Spleen (tissue), 11 donors: ENCODE results near the gene PACRG. TPM values are rescaled to one million over a fixed set of nuclear protein-coding genes. Genes with fewer than 3 reads are reported as not detected.

ENCODE experiments used
- DNase-seq: peaks from one replicate; pipeline ENCODE4 v3.0.0-alpha.2; 2020
- H3K27ac ChIP-seq, 8 donors: fragments of 200-600 bp; sonication (generic) in 7 of 8; 1 replicate in 4 of 8; 2 replicates in 4 of 8; pipeline versions ENCODE4 v1.5.0 to v1.8.0; 2016 to 2021; ENCODE audit warnings: inconsistent platforms in 4 of 8, mild to moderate bottlenecking in 4 of 8, moderate library complexity in 1 of 8
- H3K27me3 ChIP-seq, 7 donors: fragments of 200-600 bp; sonication (generic) in 6 of 7; replicated peaks in 1 of 7; 1 replicate in 4 of 7; 2 replicates in 3 of 7; pipeline versions ENCODE4 v1.5.0 to v1.8.0; 2016 to 2021; ENCODE audit warnings: inconsistent platforms in 3 of 7, mild to moderate bottlenecking in 1 of 7
- H3K36me3 ChIP-seq, 6 donors: fragments of 200-600 bp; sonication (generic) in 5 of 6; 1 replicate in 4 of 6; 2 replicates in 2 of 6; pipeline versions ENCODE4 v1.5.0 to v1.8.0; 2016 to 2021; ENCODE audit warnings: inconsistent platforms in 2 of 6
- H3K4me1 ChIP-seq, 6 donors: fragments of 200-600 bp; sonication (generic) in 5 of 6; 1 replicate in 3 of 6; 2 replicates in 3 of 6; pipeline versions ENCODE4 v1.5.0 to v1.8.0; 2016 to 2021; ENCODE audit warnings: inconsistent platforms in 3 of 6
- H3K4me3 ChIP-seq, 8 donors: fragments of 200-600 bp; sonication (generic) in 7 of 8; 1 replicate in 4 of 8; 2 replicates in 4 of 8; pipeline versions ENCODE4 v1.5.0 to v1.8.0; 2016 to 2021; ENCODE audit warnings: inconsistent platforms in 4 of 8, mild to moderate bottlenecking in 4 of 8, moderate library complexity in 2 of 8
- H3K9me3 ChIP-seq, 8 donors: fragments of 200-600 bp; sonication (generic) in 7 of 8; 1 replicate in 4 of 8; 2 replicates in 4 of 8; pipeline versions ENCODE4 v1.5.0 to v1.8.0; 2016 to 2021; ENCODE audit warnings: inconsistent platforms in 4 of 8
- CTCF ChIP-seq, 11 experiments: fragments of 200-600 bp in 7 of 11; fragments of 450-650 bp in 4 of 11; sonication (generic) in 4 of 11; IDR thresholded peaks in 8 of 11; conservative IDR thresholded peaks in 3 of 11; 1 replicate in 7 of 11; 2 replicates in 4 of 11; pipeline versions ENCODE4 v1.4.0 to v1.8.0; 2016 to 2021; ENCODE audit warnings: antibody characterized with exemption in 11 of 11, inconsistent platforms in 4 of 11, mild to moderate bottlenecking in 1 of 11
- POLR2A ChIP-seq, 3 donors: fragments of 450-650 bp; IDR thresholded peaks; one replicate each; pipeline ENCODE4 v1.5.1; 2017; ENCODE audit warnings: antibody characterized with exemption in 3 of 3, mild to moderate bottlenecking in 1 of 3
- POLR2AphosphoS5 ChIP-seq, 3 donors: sonication (generic); formaldehyde crosslinking; IDR thresholded peaks; one replicate each; pipeline ENCODE4 v1.5.1; 2017; ENCODE audit warnings: antibody characterized with exemption in 3 of 3
- WGBS, 5 donors: extraction: QIAGEN DNeasy Blood & Tissue Kit in 3 of 5; methylation state at CpG; one replicate each; pipeline versions ENCODE4 v1.1.5 to v1.1.7; 2013 to 2018; 5-methylcytosine and 5-hydroxymethylcytosine counted together
- intact Hi-C: fragments of 100-400 bp; cut with DNase I; formaldehyde crosslinking; loops from one replicate; pipeline ENCODE4 v1.15.0; 2023; ENCODE audit warnings: low total_unique reads
- polyA plus RNA-seq, 3 donors: library from polyadenylated mRNA; stranded (reverse); fragments of 200-250 nt; gene quantifications; one replicate each; pipeline ENCODE4 v1.2.1, GENCODE V29; 2013
- total RNA-seq, 7 donors: library from RNA; depleted of rRNA in 3 of 7; stranded (reverse); fragments of >200 nt in 3 of 7; fragmentation: NEBNext Ultra II Directional in 4 of 7; extraction: Animal tissue kit (Norgen Biotek cat#: 25700) in 4 of 7; gene quantifications; one replicate each; pipeline versions ENCODE4 v1.1.0 to v1.2.1, GENCODE V29; 2016 to 2021
- donor health status: healthy with polysubstance abuse.
- donor health status: DM: no; HTN: no; CAD: no; lungs with moderate emphysema.
- donor health status: DM: no; HTN: no; CAD: no.
- donor health status: Bipolar disorder and iron deficiency.
- donor health status: healthy.
- donor health status: DM: no; HTN: no; CAD: no.
- donor health status: DM: yes; HTN: yes; CAD: no.

PACRG gene
- total and polyA plus RNA-seq, 10 donors: 0.32 to 2.0 (median 1.0) TPM; not detected in 5

- Histone ChIP-seq H3K9me3 (no peaks in the 10 kb centered on the region), H3K27ac (no peak overlapping the region), H3K4me1 (no peaks in the 10 kb centered on the region), H3K36me3 (no peaks in the 10 kb centered on the region), H3K4me3 (no peak overlapping the region), H3K27me3 (no peaks in the 10 kb centered on the region)
- TF ChIP-seq POLR2AphosphoS5 (IDR thresholded peaks at IDR 0.05): no peak
- 31 to 46% (median 35%) methylated on average over 3 of the region's 3 CpGs for WGBS, 5 donors
- DNase-seq: no peak
- intact Hi-C loops: no loop called here
Observed at GRCh38 chr6:162821102-162821501, 93.3 kb downstream of the PACRG start.

GRCh38 chr6:162825597-162825996 is 97.8 kb downstream of the PACRG start:
- no peak overlapping the region for H3K27ac ChIP-seq
- WGBS, 5 donors: 65 to 76% (median 71%) methylated on average over 6 of the region's 6 CpGs

GRCh38 chr6:162829013-162829742 is 101.4 kb downstream of the PACRG start:
- H3K36me3 ChIP-seq: no peaks in the 10 kb centered on the region
- H3K27me3 ChIP-seq: no peaks in the 10 kb centered on the region
- no peak overlapping the region for H3K27ac ChIP-seq
- no peak for DNase-seq
- TF ChIP-seq CTCF (IDR thresholded peaks at IDR 0.05 in 8 of 11, conservative IDR thresholded peaks at IDR 0.05 in 3 of 11) (no peak), POLR2A (IDR thresholded peaks at IDR 0.05) (no peak), POLR2AphosphoS5 (IDR thresholded peaks at IDR 0.05) (no peak)
- no peaks in the 10 kb centered on the region for H3K4me1 ChIP-seq
- H3K9me3 ChIP-seq: peaks cover 0 to 11% (median 4%) of the 10 kb centered on the region in 8 donors
- intact Hi-C loops: no loop called here
- H3K4me3 ChIP-seq: no peak overlapping the region
- WGBS, 5 donors: 74 to 85% (median 77%) methylated on average over 8 of the region's 8 CpGs

More at GRCh38 chr6:162825597-162825996, 97.8 kb downstream of the PACRG start:
- no peaks in the 10 kb centered on the region for H3K36me3 ChIP-seq
- no peak for DNase-seq
- no peaks in the 10 kb centered on the region for H3K4me1 ChIP-seq
- intact Hi-C loops: no loop called here
- H3K9me3 ChIP-seq: peaks cover 0 to 4% (median 0%) of the 10 kb centered on the region in 8 donors
- no peak overlapping the region for H3K4me3 ChIP-seq
- no peak for TF ChIP-seq POLR2AphosphoS5 (IDR thresholded peaks at IDR 0.05)
- TF ChIP-seq CTCF (IDR thresholded peaks at IDR 0.05 in 8 of 11, conservative IDR thresholded peaks at IDR 0.05 in 3 of 11): no peak
- no peak for TF ChIP-seq POLR2A (IDR thresholded peaks at IDR 0.05)
- H3K27me3 ChIP-seq: no peaks in the 10 kb centered on the region

GRCh38 chr6:162833776-162834175 is 106.0 kb downstream of the PACRG start:
- H3K27me3 ChIP-seq: no peaks in the 10 kb centered on the region
- no peak for DNase-seq
- H3K4me1 ChIP-seq: no peaks in the 10 kb centered on the region
- TF ChIP-seq CTCF (IDR thresholded peaks at IDR 0.05 in 8 of 11, conservative IDR thresholded peaks at IDR 0.05 in 3 of 11) (no peak), POLR2A (IDR thresholded peaks at IDR 0.05) (no peak), POLR2AphosphoS5 (IDR thresholded peaks at IDR 0.05) (no peak)
- peaks cover 0 to 17% (median 7%) of the 10 kb centered on the region in 8 donors for H3K9me3 ChIP-seq
- H3K27ac ChIP-seq: no peak overlapping the region
- no peak overlapping the region for H3K4me3 ChIP-seq
- no peaks in the 10 kb centered on the region for H3K36me3 ChIP-seq
- WGBS, 5 donors: 71 to 79% (median 72%) methylated on average over 4 of the region's 4 CpGs
- intact Hi-C loops: no loop called here
